GM12801 (cell line): ENCODE measurements around the gene ECPAS.

Experiments used
- TF ChIP-seq, protein P1 (sequence below): IDR thresholded peaks from one replicate; pipeline ENCODE4 v1.5.1; 2011; ENCODE audit warnings: control low read depth; ENCODE audit not compliant: insufficient read length; ENCODE audit errors: extremely low read depth

The ECPAS gene, protein sequence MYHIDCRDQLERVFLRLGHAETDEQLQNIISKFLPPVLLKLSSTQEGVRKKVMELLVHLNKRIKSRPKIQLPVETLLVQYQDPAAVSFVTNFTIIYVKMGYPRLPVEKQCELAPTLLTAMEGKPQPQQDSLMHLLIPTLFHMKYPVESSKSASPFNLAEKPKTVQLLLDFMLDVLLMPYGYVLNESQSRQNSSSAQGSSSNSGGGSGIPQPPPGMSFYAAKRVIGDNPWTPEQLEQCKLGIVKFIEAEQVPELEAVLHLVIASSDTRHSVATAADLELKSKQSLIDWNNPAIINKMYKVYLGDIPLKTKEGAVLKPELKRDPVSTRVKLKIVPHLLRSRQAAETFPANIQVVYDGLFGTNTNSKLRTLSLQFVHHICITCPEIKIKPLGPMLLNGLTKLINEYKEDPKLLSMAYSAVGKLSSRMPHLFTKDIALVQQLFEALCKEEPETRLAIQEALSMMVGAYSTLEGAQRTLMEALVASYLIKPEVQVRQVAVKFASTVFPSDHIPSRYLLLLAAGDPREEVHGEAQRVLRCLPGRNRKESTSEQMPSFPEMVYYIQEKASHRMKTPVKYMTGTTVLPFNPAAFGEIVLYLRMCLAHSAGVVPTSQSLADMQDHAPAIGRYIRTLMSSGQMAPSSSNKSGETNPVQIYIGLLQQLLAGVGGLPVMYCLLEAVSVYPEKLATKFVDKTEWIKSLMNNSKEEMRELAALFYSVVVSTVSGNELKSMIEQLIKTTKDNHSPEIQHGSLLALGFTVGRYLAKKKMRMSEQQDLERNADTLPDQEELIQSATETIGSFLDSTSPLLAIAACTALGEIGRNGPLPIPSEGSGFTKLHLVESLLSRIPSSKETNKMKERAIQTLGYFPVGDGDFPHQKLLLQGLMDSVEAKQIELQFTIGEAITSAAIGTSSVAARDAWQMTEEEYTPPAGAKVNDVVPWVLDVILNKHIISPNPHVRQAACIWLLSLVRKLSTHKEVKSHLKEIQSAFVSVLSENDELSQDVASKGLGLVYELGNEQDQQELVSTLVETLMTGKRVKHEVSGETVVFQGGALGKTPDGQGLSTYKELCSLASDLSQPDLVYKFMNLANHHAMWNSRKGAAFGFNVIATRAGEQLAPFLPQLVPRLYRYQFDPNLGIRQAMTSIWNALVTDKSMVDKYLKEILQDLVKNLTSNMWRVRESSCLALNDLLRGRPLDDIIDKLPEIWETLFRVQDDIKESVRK (N-terminal part only)

DNA sequence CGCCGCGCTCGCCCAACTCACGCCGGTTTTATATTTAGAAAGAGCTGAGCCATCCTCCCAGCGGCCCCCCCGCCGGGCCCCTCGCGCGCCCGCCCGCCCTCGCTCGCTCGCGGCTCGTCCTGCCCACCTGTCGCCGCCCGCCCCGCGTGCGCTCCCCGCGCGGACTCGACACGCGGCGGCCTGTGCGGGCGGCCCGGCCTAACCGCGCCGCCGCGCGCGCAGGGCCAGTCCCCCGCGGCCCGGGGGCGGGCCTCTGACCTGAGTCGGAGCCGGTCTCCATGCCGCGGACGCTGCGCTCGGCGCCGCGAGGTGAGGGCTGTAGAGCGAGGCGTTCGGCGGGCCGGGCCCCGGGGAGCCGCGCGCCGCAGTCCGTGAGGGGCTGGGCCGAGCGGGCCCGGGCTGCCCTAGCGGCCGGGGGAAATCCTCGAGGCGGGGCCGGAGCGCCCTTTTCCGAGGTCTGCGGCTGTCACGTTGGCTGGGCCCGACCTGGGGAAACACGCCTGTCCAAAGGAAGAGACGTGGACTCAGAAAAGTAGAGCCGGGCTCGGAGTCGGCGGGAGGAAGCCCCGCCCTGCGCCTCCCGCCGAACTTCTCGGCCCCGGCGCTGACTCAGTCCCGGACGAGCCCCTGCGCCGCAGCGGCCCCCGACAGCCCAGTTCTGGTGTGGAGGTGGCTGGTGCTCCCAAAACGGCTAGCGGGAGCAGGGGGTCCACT lies at the start of gene ECPAS:
Gene ECPAS, minus strand, starts transcription at position 526 of the 714 bp plus-strand sequence. CDS start 11,465 bp downstream, outside the sequence.
- TF ChIP-seq, protein P1, sequence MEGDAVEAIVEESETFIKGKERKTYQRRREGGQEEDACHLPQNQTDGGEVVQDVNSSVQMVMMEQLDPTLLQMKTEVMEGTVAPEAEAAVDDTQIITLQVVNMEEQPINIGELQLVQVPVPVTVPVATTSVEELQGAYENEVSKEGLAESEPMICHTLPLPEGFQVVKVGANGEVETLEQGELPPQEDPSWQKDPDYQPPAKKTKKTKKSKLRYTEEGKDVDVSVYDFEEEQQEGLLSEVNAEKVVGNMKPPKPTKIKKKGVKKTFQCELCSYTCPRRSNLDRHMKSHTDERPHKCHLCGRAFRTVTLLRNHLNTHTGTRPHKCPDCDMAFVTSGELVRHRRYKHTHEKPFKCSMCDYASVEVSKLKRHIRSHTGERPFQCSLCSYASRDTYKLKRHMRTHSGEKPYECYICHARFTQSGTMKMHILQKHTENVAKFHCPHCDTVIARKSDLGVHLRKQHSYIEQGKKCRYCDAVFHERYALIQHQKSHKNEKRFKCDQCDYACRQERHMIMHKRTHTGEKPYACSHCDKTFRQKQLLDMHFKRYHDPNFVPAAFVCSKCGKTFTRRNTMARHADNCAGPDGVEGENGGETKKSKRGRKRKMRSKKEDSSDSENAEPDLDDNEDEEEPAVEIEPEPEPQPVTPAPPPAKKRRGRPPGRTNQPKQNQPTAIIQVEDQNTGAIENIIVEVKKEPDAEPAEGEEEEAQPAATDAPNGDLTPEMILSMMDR: no peak

DNA sequence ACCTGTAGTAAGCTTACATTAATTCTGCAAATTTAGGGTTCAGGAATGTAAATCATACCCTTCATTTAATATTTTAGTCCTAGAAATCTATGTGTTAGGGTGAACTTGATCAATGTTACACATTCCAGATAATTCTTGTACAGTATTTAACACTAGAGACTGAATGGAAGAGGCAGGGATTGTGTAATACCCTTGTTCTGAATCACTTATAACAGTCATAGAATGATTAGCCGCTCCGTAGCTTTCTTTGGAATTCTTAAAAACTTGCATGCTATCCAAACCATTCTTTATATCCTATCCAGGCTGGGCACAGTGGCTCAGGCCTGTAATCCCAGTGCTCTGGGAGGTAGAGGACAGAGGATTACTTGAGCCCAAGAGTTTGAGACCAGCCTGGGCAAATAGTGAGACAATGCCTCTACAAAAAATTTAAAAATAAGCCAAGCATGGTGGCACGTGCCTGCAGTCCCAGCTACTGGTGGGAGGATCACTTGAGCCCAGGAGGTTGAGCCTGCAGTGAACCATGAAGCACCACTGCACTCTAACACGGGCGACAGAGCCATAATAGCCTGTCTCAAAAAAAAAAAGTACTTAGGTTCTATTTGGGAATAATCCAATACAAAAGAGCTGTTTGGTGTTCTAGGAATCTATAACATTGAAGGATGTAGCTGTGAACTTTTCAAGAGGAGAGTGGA lies 49.1 kb upstream of the ECPAS start:
- TF ChIP-seq, protein P1: no peak

DNA sequence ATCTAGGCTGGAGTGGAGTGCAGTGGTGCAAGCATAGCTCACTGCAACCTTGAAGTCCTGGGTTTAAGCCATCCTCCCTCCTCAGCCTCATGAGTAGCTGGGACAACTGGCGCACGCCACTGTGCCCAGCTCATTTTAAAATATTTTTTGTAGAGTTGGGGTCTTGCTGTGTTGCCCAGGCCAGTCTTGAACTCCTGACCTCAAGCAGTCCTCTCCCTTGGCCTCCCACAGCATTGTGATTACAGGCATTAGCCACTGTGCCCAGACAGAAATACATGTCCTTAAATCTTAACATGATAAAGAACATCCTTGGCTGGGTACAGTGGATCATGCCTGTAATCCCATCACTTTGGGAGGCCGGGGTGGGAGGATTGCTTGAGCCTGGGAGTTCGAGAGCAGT lies 47.5 kb upstream of the ECPAS start:
- TF ChIP-seq, protein P1: no peak

- TF ChIP-seq, protein P1: no peak
Observed at GRCh38 chr9:111529787-111530186, 45.6 kb upstream of the ECPAS start.

DNA sequence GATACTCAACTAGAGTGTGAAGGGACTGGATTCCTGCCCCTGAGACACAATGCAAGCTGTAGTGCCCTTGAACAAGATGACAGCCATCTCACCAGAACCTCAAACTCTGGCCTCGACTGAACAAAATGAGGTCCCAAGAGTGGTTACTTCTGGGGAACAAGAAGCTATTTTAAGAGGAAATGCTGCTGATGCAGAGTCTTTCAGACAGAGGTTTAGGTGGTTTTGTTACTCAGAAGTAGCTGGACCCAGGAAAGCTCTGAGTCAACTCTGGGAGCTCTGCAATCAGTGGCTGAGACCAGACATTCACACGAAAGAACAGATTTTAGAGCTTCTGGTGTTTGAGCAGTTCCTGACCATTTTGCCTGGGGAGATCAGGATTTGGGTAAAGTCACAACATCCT lies 43.2 kb upstream of the ECPAS start:
- TF ChIP-seq, protein P1: no peak

- TF ChIP-seq, protein P1: no peak
Observed at GRCh38 chr9:111525056-111525977, 41.1 kb upstream of the ECPAS start, which contains the start of gene ZNF483. Gene ZNF483, plus strand, starts transcription at chr9:111525179. Its CDS starts 2,217 bp downstream, at chr9:111527396.
